ENCODE results near the gene GDAP1L1.
A peak's percentile ranks its signal among the peaks of the same experiment; 100 is the strongest.

GDAP1L1 gene

GRCh38 chr20:44245977-44246376 is 1.1 kb upstream of the GDAP1L1 start:
- Histone ChIP-seq H3K36me3 (ENCODE audit: control insufficient read depth, insufficient read depth, low read length) (no peaks in the 10 kb centered on the region), H3K9ac (ENCODE audit: low read length) (no peak overlapping the region), H3K27ac (ENCODE audit: low read depth, low read length) (no peak overlapping the region), H3K27me3 (ENCODE audit: control insufficient read depth, insufficient read depth, low read length) (no peaks in the 10 kb centered on the region), H3K4me3 (ENCODE audit: low read length) (no peak overlapping the region), H3K4me1 (ENCODE audit: control insufficient read depth, insufficient read depth, low read length) (no peaks in the 10 kb centered on the region)

GRCh38 chr20:44247586-44248409 is 690 bp downstream of the GDAP1L1 start:
- H3K9ac ChIP-seq (ENCODE audit: low read length) = no peak overlapping the region
- H3K4me1 ChIP-seq (ENCODE audit: control insufficient read depth, insufficient read depth, low read length) = no peaks in the 10 kb centered on the region
- peak overlapping the region; percentile 7 for H3K4me3 ChIP-seq (ENCODE audit: low read length)
- no peaks in the 10 kb centered on the region for H3K27me3 ChIP-seq (ENCODE audit: control insufficient read depth, insufficient read depth, low read length)
- no peak overlapping the region for H3K27ac ChIP-seq (ENCODE audit: low read depth, low read length)
- H3K36me3 ChIP-seq (ENCODE audit: control insufficient read depth, insufficient read depth, low read length) = no peaks in the 10 kb centered on the region

GRCh38 chr20:44248410-44248759 is 1.3 kb downstream of the GDAP1L1 start:
- Histone ChIP-seq H3K4me3 (ENCODE audit: low read length) (no peak overlapping the region), H3K27me3 (ENCODE audit: control insufficient read depth, insufficient read depth, low read length) (no peaks in the 10 kb centered on the region), H3K36me3 (ENCODE audit: control insufficient read depth, insufficient read depth, low read length) (no peaks in the 10 kb centered on the region), H3K27ac (ENCODE audit: low read depth, low read length) (no peak overlapping the region), H3K4me1 (ENCODE audit: control insufficient read depth, insufficient read depth, low read length) (no peaks in the 10 kb centered on the region), H3K9ac (ENCODE audit: low read length) (no peak overlapping the region)

GRCh38 chr20:44251284-44251683 is 4.2 kb downstream of the GDAP1L1 start:
- H3K4me1 ChIP-seq (ENCODE audit: control insufficient read depth, insufficient read depth, low read length) = no peaks in the 10 kb centered on the region
- no peak overlapping the region for H3K4me3 ChIP-seq (ENCODE audit: low read length)
- H3K27me3 ChIP-seq (ENCODE audit: control insufficient read depth, insufficient read depth, low read length) = no peaks in the 10 kb centered on the region
- no peak overlapping the region for H3K27ac ChIP-seq (ENCODE audit: low read depth, low read length)
- no peaks in the 10 kb centered on the region for H3K36me3 ChIP-seq (ENCODE audit: control insufficient read depth, insufficient read depth, low read length)
- H3K9ac ChIP-seq (ENCODE audit: low read length) = no peak overlapping the region

GRCh38 chr20:44253528-44253927 is 6.4 kb downstream of the GDAP1L1 start:
- H3K27ac ChIP-seq (ENCODE audit: low read depth, low read length) = no peak overlapping the region
- no peaks in the 10 kb centered on the region for H3K36me3 ChIP-seq (ENCODE audit: control insufficient read depth, insufficient read depth, low read length)
- no peak overlapping the region for H3K4me3 ChIP-seq (ENCODE audit: low read length)
- no peaks in the 10 kb centered on the region for H3K27me3 ChIP-seq (ENCODE audit: control insufficient read depth, insufficient read depth, low read length)
- no peak overlapping the region for H3K9ac ChIP-seq (ENCODE audit: low read length)
- no peaks in the 10 kb centered on the region for H3K4me1 ChIP-seq (ENCODE audit: control insufficient read depth, insufficient read depth, low read length)

- H3K4me1 ChIP-seq (ENCODE audit: control insufficient read depth, insufficient read depth, low read length) = no peaks in the 10 kb centered on the region
- no peaks in the 10 kb centered on the region for H3K27me3 ChIP-seq (ENCODE audit: control insufficient read depth, insufficient read depth, low read length)
- no peak overlapping the region for H3K27ac ChIP-seq (ENCODE audit: low read depth, low read length)
- H3K9ac ChIP-seq (ENCODE audit: low read length) = no peak overlapping the region
- H3K36me3 ChIP-seq (ENCODE audit: control insufficient read depth, insufficient read depth, low read length) = no peaks in the 10 kb centered on the region
- H3K4me3 ChIP-seq (ENCODE audit: low read length) = no peak overlapping the region
Measured at GRCh38 chr20:44254073-44254472, 7.0 kb downstream of the GDAP1L1 start.

- H3K27ac ChIP-seq (ENCODE audit: low read depth, low read length) = no peak overlapping the region
- H3K4me3 ChIP-seq (ENCODE audit: low read length) = no peak overlapping the region
- no peaks in the 10 kb centered on the region for H3K27me3 ChIP-seq (ENCODE audit: control insufficient read depth, insufficient read depth, low read length)
- no peaks in the 10 kb centered on the region for H3K4me1 ChIP-seq (ENCODE audit: control insufficient read depth, insufficient read depth, low read length)
- H3K36me3 ChIP-seq (ENCODE audit: control insufficient read depth, insufficient read depth, low read length) = no peaks in the 10 kb centered on the region
- no peak overlapping the region for H3K9ac ChIP-seq (ENCODE audit: low read length)
Measured at GRCh38 chr20:44255942-44256341, 8.8 kb downstream of the GDAP1L1 start.

- Histone ChIP-seq H3K36me3 (ENCODE audit: control insufficient read depth, insufficient read depth, low read length) (no peaks in the 10 kb centered on the region), H3K27ac (ENCODE audit: low read depth, low read length) (no peak overlapping the region), H3K9ac (ENCODE audit: low read length) (no peak overlapping the region), H3K27me3 (ENCODE audit: control insufficient read depth, insufficient read depth, low read length) (no peaks in the 10 kb centered on the region), H3K4me3 (ENCODE audit: low read length) (no peak overlapping the region), H3K4me1 (ENCODE audit: control insufficient read depth, insufficient read depth, low read length) (no peaks in the 10 kb centered on the region)
Measured at GRCh38 chr20:44256961-44257360, 9.9 kb downstream of the GDAP1L1 start.

- Histone ChIP-seq H3K4me1 (ENCODE audit: control insufficient read depth, insufficient read depth, low read length) (no peaks in the 10 kb centered on the region), H3K9ac (ENCODE audit: low read length) (no peak overlapping the region), H3K36me3 (ENCODE audit: control insufficient read depth, insufficient read depth, low read length) (no peaks in the 10 kb centered on the region), H3K27me3 (ENCODE audit: control insufficient read depth, insufficient read depth, low read length) (no peaks in the 10 kb centered on the region), H3K27ac (ENCODE audit: low read depth, low read length) (no peak overlapping the region), H3K4me3 (ENCODE audit: low read length) (no peak overlapping the region)
Measured at GRCh38 chr20:44258226-44258890, 11.2 kb downstream of the GDAP1L1 start.

GRCh38 chr20:44264287-44264686 is 17.2 kb downstream of the GDAP1L1 start:
- Histone ChIP-seq H3K27me3 (ENCODE audit: control insufficient read depth, insufficient read depth, low read length) (no peaks in the 10 kb centered on the region), H3K4me3 (ENCODE audit: low read length) (no peak overlapping the region), H3K4me1 (ENCODE audit: control insufficient read depth, insufficient read depth, low read length) (no peaks in the 10 kb centered on the region), H3K27ac (ENCODE audit: low read depth, low read length) (no peak overlapping the region), H3K36me3 (ENCODE audit: control insufficient read depth, insufficient read depth, low read length) (no peaks in the 10 kb centered on the region), H3K9ac (ENCODE audit: low read length) (no peak overlapping the region)

- no peak overlapping the region for H3K27ac ChIP-seq (ENCODE audit: low read depth, low read length)
- no peaks in the 10 kb centered on the region for H3K4me1 ChIP-seq (ENCODE audit: control insufficient read depth, insufficient read depth, low read length)
- no peaks in the 10 kb centered on the region for H3K27me3 ChIP-seq (ENCODE audit: control insufficient read depth, insufficient read depth, low read length)
- H3K9ac ChIP-seq (ENCODE audit: low read length) = no peak overlapping the region
- H3K36me3 ChIP-seq (ENCODE audit: control insufficient read depth, insufficient read depth, low read length) = no peaks in the 10 kb centered on the region
- H3K4me3 ChIP-seq (ENCODE audit: low read length) = no peak overlapping the region
Measured at GRCh38 chr20:44268802-44269201, 21.7 kb downstream of the GDAP1L1 start.

GRCh38 chr20:44271915-44272663 is 25.0 kb downstream of the GDAP1L1 start:
- Histone ChIP-seq H3K27me3 (ENCODE audit: control insufficient read depth, insufficient read depth, low read length) (no peaks in the 10 kb centered on the region), H3K4me3 (ENCODE audit: low read length) (no peak overlapping the region), H3K36me3 (ENCODE audit: control insufficient read depth, insufficient read depth, low read length) (no peaks in the 10 kb centered on the region), H3K27ac (ENCODE audit: low read depth, low read length) (no peak overlapping the region), H3K4me1 (ENCODE audit: control insufficient read depth, insufficient read depth, low read length) (no peaks in the 10 kb centered on the region), H3K9ac (ENCODE audit: low read length) (no peak overlapping the region)
